ENCODE measurements around the gene ANO6.
"Not testable (repeated sequence)": the region's sequence is repeated elsewhere in the genome, so short reads cannot be mapped to it uniquely, and the experiment has no call there.

The ANO6 gene

GRCh38 chr12:45215419-45216229, at the start of gene ANO6:
Gene ANO6, plus strand, starts transcription at chr12:45216095. Its CDS starts 227 bp downstream, at chr12:45216322.
- peak; percentile 69 to 78 for DNase-seq (ENCODE audit: low read depth in 2 of 2)

GRCh38 chr12:45168976-45169375, 46.9 kb upstream of the ANO6 start:
- DNase-seq (ENCODE audit: low read depth in 2 of 2): no peak

GRCh38 chr12:45170456-45171042, 45.3 kb upstream of the ANO6 start:
- DNase-seq (ENCODE audit: low read depth in 2 of 2): peak; percentile 79 to 91

- DNase-seq (ENCODE audit: low read depth in 2 of 2): not testable (repeated sequence)
Measured at GRCh38 chr12:45173293-45173692, 42.6 kb upstream of the ANO6 start.

GRCh38 chr12:45174595-45174994, 41.3 kb upstream of the ANO6 start:
- DNase-seq (ENCODE audit: low read depth in 2 of 2): no peak

- DNase-seq (ENCODE audit: low read depth in 2 of 2): no peak
Measured at GRCh38 chr12:45178771-45179170, 37.1 kb upstream of the ANO6 start.

- no peak for DNase-seq (ENCODE audit: low read depth in 2 of 2)
Measured at GRCh38 chr12:45182511-45182910, 33.4 kb upstream of the ANO6 start.

- DNase-seq (ENCODE audit: low read depth in 2 of 2): no peak
Measured at GRCh38 chr12:45183246-45183645, 32.6 kb upstream of the ANO6 start.

- DNase-seq (ENCODE audit: low read depth in 2 of 2): no peak
Measured at GRCh38 chr12:45184147-45184963, 31.5 kb upstream of the ANO6 start.

GRCh38 chr12:45186762-45187161, 29.1 kb upstream of the ANO6 start:
- no peak for DNase-seq (ENCODE audit: low read depth in 2 of 2)

GRCh38 chr12:45189766-45190403, 26.0 kb upstream of the ANO6 start:
- DNase-seq (ENCODE audit: low read depth in 2 of 2): no peak

- no peak for DNase-seq (ENCODE audit: low read depth in 2 of 2)
Measured at GRCh38 chr12:45191239-45191638, 24.7 kb upstream of the ANO6 start.

GRCh38 chr12:45192707-45193106, 23.2 kb upstream of the ANO6 start:
- DNase-seq (ENCODE audit: low read depth in 2 of 2): no peak

GRCh38 chr12:45200491-45201043, 15.3 kb upstream of the ANO6 start:
- no peak for DNase-seq (ENCODE audit: low read depth in 2 of 2)

- no peak for DNase-seq (ENCODE audit: low read depth in 2 of 2)
Measured at GRCh38 chr12:45203767-45204166, 12.1 kb upstream of the ANO6 start.

GRCh38 chr12:45204757-45205156, 11.1 kb upstream of the ANO6 start:
- no peak for DNase-seq (ENCODE audit: low read depth in 2 of 2)

GRCh38 chr12:45205165-45205825, 10.6 kb upstream of the ANO6 start:
- no peak for DNase-seq (ENCODE audit: low read depth in 2 of 2)

- DNase-seq (ENCODE audit: low read depth in 2 of 2): no peak
Measured at GRCh38 chr12:45208604-45209487, 7.0 kb upstream of the ANO6 start.

- DNase-seq (ENCODE audit: low read depth in 2 of 2): no peak
Measured at GRCh38 chr12:45209784-45210183, 6.1 kb upstream of the ANO6 start.

- DNase-seq (ENCODE audit: low read depth in 2 of 2): no peak
Measured at GRCh38 chr12:45212064-45212463, 3.8 kb upstream of the ANO6 start.

Data from stimulated activated CD4-positive, alpha-beta T cell treated with anti-CD3 and anti-CD28 coated beads, Interleukin-4, amount 100 ng/mL, for 48 hours (primary cell).